Measurements from ENCODE around the gene TPM1. TPM values are rescaled to one million over a fixed set of nuclear protein-coding genes. Genes with fewer than 3 reads are reported as not detected.

The TPM1 gene
- total RNA-seq, 1 experiment from 2014 or later, result 22.5 TPM

- H3K4me3 ChIP-seq (replicated peaks in 1 of 2; ENCODE audit: low read depth in 1 of 2, low read length in 2 of 2), result no peak overlapping the region
- DNase-seq (ENCODE audit: low read depth, low spot score), result no peak
- no peaks in the 10 kb centered on the region for H3K27me3 ChIP-seq (ENCODE audit: insufficient read depth, low read length)
- intact Hi-C loops (cut with micrococcal nuclease), result no loop called here
- H3K36me3 ChIP-seq (ENCODE audit: control insufficient read depth in 1 of 2, insufficient read depth in 2 of 2, low read length in 2 of 2), result no peaks in the 10 kb centered on the region
- no peaks in the 10 kb centered on the region for H3K79me2 ChIP-seq (ENCODE audit: insufficient read depth, low read length)
- ATAC-seq, result no peak
- H3K9me2 ChIP-seq (ENCODE audit: insufficient read depth), result no peaks in the 10 kb centered on the region
- ChIA-PET CTCF (interaction anchor here (1.0 to 2.5 kb wide), 2 partner anchors 35 to 234 kb away, joined by 3 to 7 read pairs; no protein-coding TSS in a partner anchor), POLR2A (no interaction called here), RAD21 (ENCODE audit: low non-redundant PET in 1 of 2, low total read pairs in 2 of 2, uncharacterized antibody in 2 of 2, unreplicated experiment in 2 of 2) (interaction anchor here in 1 of 2 experiments (0.7 kb wide), 1 partner anchor 85 kb away, joined by 3 read pairs; no protein-coding TSS in a partner anchor)
- H3K27ac ChIP-seq (ENCODE audit: low read depth, low read length), result no peak overlapping the region
- no peak for TF ChIP-seq SP1 (IDR thresholded peaks at IDR 0.05; ENCODE audit: low read depth)
- no peak for TF ChIP-seq CEBPB (IDR thresholded peaks at IDR 0.05; ENCODE audit: low read depth)
- TF ChIP-seq ZNF274 (IDR thresholded peaks at IDR 0.05; ENCODE audit: low read depth, low read length), result no peak
- TF ChIP-seq TCF7L2 (IDR thresholded peaks at IDR 0.05; ENCODE audit: borderline replicate concordance, extremely low read depth, insufficient read depth, insufficient read length), result no peak
- no peak for TF ChIP-seq RAD21 (IDR thresholded peaks at IDR 0.05; ENCODE audit: low read depth)
- TF ChIP-seq EZH2 (IDR thresholded peaks at IDR 0.05), result no peak
- no peak for TF ChIP-seq POLR2AphosphoS5 (IDR thresholded peaks at IDR 0.05; ENCODE audit: low read depth, low read length)
- TF ChIP-seq SIN3A (IDR thresholded peaks at IDR 0.05; ENCODE audit: low read depth), result no peak
- no peak for TF ChIP-seq ZFX (IDR thresholded peaks at IDR 0.05)
- no peak for TF ChIP-seq EZH2phosphoT487 (IDR thresholded peaks at IDR 0.05; ENCODE audit: borderline replicate concordance)
- no peak for TF ChIP-seq REST (IDR thresholded peaks at IDR 0.05; ENCODE audit: low read depth)
- TF ChIP-seq POLR2A (IDR thresholded peaks at IDR 0.05; ENCODE audit: borderline replicate concordance, extremely low read depth, insufficient read depth, insufficient read length), result no peak
- TF ChIP-seq MAX (IDR thresholded peaks at IDR 0.05), result no peak
- TF ChIP-seq ELF1 (IDR thresholded peaks at IDR 0.05; ENCODE audit: borderline replicate concordance, low read depth), result no peak
- no peak for TF ChIP-seq SRF (IDR thresholded peaks at IDR 0.05; ENCODE audit: low read depth)
- TF ChIP-seq CBX3 (IDR thresholded peaks at IDR 0.05; ENCODE audit: low read depth), result no peak
- TF ChIP-seq EGR1 (IDR thresholded peaks at IDR 0.05; ENCODE audit: low read depth), result no peak
- no peak overlapping the region for H2AFZ ChIP-seq (ENCODE audit: low read depth, low read length, poor library complexity, severe bottlenecking)
- H3K4me1 ChIP-seq (ENCODE audit: control insufficient read depth in 1 of 2, insufficient read depth in 2 of 2, low read length in 2 of 2), result peaks cover 16 to 29% of the 10 kb centered on the region in 2 experiments; a peak in 3 of 4 replicates
- H3K4me2 ChIP-seq (ENCODE audit: low read length), result no peak overlapping the region; the same call in 1 of the 2 replicates
- BruUV-seq (replicated peaks), result no TSS peak
- no peak overlapping the region for H3K9ac ChIP-seq (ENCODE audit: low read length)
- no peaks in the 10 kb centered on the region for H4K20me1 ChIP-seq (ENCODE audit: insufficient read depth)
- no peaks in the 10 kb centered on the region for H3K9me3 ChIP-seq (ENCODE audit: control insufficient read depth in 1 of 2, insufficient read depth in 1 of 2, low read depth in 1 of 2, low read length in 2 of 2)
Measured at GRCh38 chr15:63082366-63082765, 39.8 kb downstream of the TPM1 start.

Data from HCT116 (cell line).